HG02884 (cell line): ENCODE data around the gene CDKN2A.
"Not testable (repeated sequence)": the region's sequence is repeated elsewhere in the genome, so short reads cannot be mapped to it uniquely, and the experiment has no call there.

ENCODE experiments used
- ATAC-seq: cut with Tn5 transposase; IDR thresholded peaks from one replicate; pipeline ENCODE4 v1.9.1; 2021; ENCODE audit warnings: mild to moderate bottlenecking, moderate library complexity; ENCODE audit not compliant: unreplicated experiment

Gene CDKN2A

GRCh38 chr9:21982861-21983560, 11.2 kb downstream of the CDKN2A start:
- no peak for ATAC-seq

- no peak for ATAC-seq
Observed at GRCh38 chr9:21982391-21982790, 11.8 kb downstream of the CDKN2A start.

GRCh38 chr9:21976334-21976875, 17.8 kb downstream of the CDKN2A start:
- no peak for ATAC-seq

GRCh38 chr9:21974722-21975409, 19.3 kb downstream of the CDKN2A start:
- ATAC-seq = peak; percentile 62

- peak; percentile 8 for ATAC-seq
Observed at GRCh38 chr9:21974343-21974721, 19.9 kb downstream of the CDKN2A start.

GRCh38 chr9:21972361-21972760, 21.8 kb downstream of the CDKN2A start:
- no peak for ATAC-seq

GRCh38 chr9:21970800-21971640, 23.2 kb downstream of the CDKN2A start:
- ATAC-seq = no peak

GRCh38 chr9:21969951-21970799, 24.0 kb downstream of the CDKN2A start:
- ATAC-seq = no peak

GRCh38 chr9:21969011-21969940, 24.9 kb downstream of the CDKN2A start:
- ATAC-seq = no peak

- ATAC-seq = no peak
Observed at GRCh38 chr9:21968331-21969010, 25.7 kb downstream of the CDKN2A start.

GRCh38 chr9:21967702-21968101, 26.5 kb downstream of the CDKN2A start:
- no peak for ATAC-seq

- ATAC-seq = no peak
Observed at GRCh38 chr9:21967169-21967568, 27.0 kb downstream of the CDKN2A start.

GRCh38 chr9:21966140-21966851, 27.9 kb downstream of the CDKN2A start:
- ATAC-seq = no peak

GRCh38 chr9:21965401-21965951, 28.7 kb downstream of the CDKN2A start:
- ATAC-seq = peak; percentile 80

GRCh38 chr9:21964925-21965385, 29.2 kb downstream of the CDKN2A start:
- peak; percentile 67 for ATAC-seq

- ATAC-seq = no peak
Observed at GRCh38 chr9:21961569-21961968, 32.6 kb downstream of the CDKN2A start.

- not testable (repeated sequence) for ATAC-seq
Observed at GRCh38 chr9:21959268-21959667, 34.9 kb downstream of the CDKN2A start.

GRCh38 chr9:21958833-21959232, 35.4 kb downstream of the CDKN2A start:
- ATAC-seq = no peak
